Measurements from ENCODE around the gene ANKUB1. TPM values are rescaled to one million over a fixed set of nuclear protein-coding genes. Genes with fewer than 3 reads are reported as not detected.

ANKUB1 gene
- polyA plus RNA-seq, 1 donor from 2014 or later = not detected

DNA sequence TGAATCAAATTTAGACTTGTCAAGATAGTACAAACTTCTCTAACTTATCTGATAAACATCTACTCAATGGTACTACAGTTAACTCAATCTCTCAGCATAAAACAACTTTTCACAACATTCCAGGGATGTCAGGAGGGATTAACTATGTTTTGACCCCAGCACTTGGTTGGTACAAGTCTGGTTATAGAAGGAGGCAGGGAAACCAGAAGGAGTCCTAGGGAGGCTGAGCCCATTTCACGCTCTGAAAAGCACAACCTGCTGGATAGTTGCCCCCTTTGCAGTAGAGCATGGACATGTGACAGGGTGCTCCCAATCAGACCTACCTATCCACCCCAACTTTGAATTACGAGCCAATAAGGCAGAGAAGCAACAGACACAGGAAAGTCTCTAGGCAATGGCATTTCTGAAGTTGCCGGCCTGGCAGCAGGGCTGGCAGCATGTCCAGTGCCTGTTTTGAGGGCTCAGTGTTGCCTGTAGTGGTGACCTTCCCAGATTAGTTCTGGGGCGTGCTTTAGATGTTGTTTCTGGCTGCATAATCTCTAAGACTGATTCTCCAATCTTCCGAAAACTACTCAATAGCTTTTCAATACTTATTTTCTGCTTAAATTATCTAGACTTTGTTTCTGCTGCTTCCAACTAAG is 8.2 kb downstream of the ANKUB1 start:
- Histone ChIP-seq H2AFZ (ENCODE audit: low read depth, low read length) (no peak overlapping the region), H3K27me3 (ENCODE audit: insufficient read depth, low read depth, low read length) (no peaks in the 10 kb centered on the region), H3K36me3 (ENCODE audit: insufficient read depth, low read length) (no peaks in the 10 kb centered on the region), H3K27ac (ENCODE audit: low read length) (no peak overlapping the region), H3F3A (ENCODE audit: insufficient read depth, low read length, poor library complexity, severe bottlenecking) (no peaks in the 10 kb centered on the region), H3K9me2 (ENCODE audit: insufficient read depth, low read length) (no peaks in the 10 kb centered on the region), H4K20me1 (ENCODE audit: insufficient read depth) (no peaks in the 10 kb centered on the region), H3K4me3 (ENCODE audit: low read length) (no peak overlapping the region), H3K4me2 (ENCODE audit: low read length) (no peak overlapping the region), H3K9ac (ENCODE audit: low read length) (no peak overlapping the region), H3K79me2 (replicated peaks; ENCODE audit: insufficient read depth, low read length) (no peaks in the 10 kb centered on the region), H3K9me3 (ENCODE audit: low read length) (no peaks in the 10 kb centered on the region)
- TF ChIP-seq TAF1 (IDR thresholded peaks at IDR 0.05; ENCODE audit: low read depth) (no peak), RAD21 (conservative IDR thresholded peaks at IDR 0.05) (no peak), EZH2 (IDR thresholded peaks at IDR 0.05; ENCODE audit: borderline replicate concordance, insufficient read depth, low read length, poor library complexity, severe bottlenecking) (no peak), SMC3 (conservative IDR thresholded peaks at IDR 0.05; ENCODE audit: poor library complexity) (no peak), EP300 (conservative IDR thresholded peaks at IDR 0.05; ENCODE audit: poor library complexity, severe bottlenecking) (no peak), MXI1 (conservative IDR thresholded peaks at IDR 0.05; ENCODE audit: poor library complexity, severe bottlenecking) (no peak), POLR2AphosphoS5 (IDR thresholded peaks at IDR 0.05) (no peak)
- TF ChIP-seq, protein P1, sequence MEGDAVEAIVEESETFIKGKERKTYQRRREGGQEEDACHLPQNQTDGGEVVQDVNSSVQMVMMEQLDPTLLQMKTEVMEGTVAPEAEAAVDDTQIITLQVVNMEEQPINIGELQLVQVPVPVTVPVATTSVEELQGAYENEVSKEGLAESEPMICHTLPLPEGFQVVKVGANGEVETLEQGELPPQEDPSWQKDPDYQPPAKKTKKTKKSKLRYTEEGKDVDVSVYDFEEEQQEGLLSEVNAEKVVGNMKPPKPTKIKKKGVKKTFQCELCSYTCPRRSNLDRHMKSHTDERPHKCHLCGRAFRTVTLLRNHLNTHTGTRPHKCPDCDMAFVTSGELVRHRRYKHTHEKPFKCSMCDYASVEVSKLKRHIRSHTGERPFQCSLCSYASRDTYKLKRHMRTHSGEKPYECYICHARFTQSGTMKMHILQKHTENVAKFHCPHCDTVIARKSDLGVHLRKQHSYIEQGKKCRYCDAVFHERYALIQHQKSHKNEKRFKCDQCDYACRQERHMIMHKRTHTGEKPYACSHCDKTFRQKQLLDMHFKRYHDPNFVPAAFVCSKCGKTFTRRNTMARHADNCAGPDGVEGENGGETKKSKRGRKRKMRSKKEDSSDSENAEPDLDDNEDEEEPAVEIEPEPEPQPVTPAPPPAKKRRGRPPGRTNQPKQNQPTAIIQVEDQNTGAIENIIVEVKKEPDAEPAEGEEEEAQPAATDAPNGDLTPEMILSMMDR (IDR thresholded peaks at IDR 0.05; ENCODE audit: poor library complexity, severe bottlenecking) = no peak
- TF ChIP-seq, protein P2, sequence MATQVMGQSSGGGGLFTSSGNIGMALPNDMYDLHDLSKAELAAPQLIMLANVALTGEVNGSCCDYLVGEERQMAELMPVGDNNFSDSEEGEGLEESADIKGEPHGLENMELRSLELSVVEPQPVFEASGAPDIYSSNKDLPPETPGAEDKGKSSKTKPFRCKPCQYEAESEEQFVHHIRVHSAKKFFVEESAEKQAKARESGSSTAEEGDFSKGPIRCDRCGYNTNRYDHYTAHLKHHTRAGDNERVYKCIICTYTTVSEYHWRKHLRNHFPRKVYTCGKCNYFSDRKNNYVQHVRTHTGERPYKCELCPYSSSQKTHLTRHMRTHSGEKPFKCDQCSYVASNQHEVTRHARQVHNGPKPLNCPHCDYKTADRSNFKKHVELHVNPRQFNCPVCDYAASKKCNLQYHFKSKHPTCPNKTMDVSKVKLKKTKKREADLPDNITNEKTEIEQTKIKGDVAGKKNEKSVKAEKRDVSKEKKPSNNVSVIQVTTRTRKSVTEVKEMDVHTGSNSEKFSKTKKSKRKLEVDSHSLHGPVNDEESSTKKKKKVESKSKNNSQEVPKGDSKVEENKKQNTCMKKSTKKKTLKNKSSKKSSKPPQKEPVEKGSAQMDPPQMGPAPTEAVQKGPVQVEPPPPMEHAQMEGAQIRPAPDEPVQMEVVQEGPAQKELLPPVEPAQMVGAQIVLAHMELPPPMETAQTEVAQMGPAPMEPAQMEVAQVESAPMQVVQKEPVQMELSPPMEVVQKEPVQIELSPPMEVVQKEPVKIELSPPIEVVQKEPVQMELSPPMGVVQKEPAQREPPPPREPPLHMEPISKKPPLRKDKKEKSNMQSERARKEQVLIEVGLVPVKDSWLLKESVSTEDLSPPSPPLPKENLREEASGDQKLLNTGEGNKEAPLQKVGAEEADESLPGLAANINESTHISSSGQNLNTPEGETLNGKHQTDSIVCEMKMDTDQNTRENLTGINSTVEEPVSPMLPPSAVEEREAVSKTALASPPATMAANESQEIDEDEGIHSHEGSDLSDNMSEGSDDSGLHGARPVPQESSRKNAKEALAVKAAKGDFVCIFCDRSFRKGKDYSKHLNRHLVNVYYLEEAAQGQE (IDR thresholded peaks at IDR 0.05; ENCODE audit: borderline replicate concordance) = no peak

DNA sequence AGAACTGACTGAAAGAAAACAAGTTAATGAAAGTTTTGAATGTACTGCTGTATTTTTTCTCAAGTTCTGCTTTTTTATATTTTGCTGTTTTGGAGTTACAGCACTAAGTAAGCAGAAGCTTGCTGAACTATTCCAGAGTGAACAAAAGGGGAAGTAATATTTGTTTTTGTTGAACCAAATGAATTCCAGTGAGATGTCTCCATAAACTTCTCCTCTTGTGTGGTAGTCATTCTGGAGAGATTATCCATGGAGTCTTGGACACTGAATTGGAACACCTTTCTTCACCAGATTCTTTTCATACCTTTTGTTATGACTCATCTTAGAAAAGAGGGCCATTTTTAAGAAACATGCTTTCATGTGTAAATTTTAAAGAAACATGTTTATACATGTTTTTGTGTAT is 8.8 kb downstream of the ANKUB1 start:
- Histone ChIP-seq H2AFZ (ENCODE audit: low read depth, low read length) (no peak overlapping the region), H3K9me3 (ENCODE audit: low read length) (no peaks in the 10 kb centered on the region), H3F3A (ENCODE audit: insufficient read depth, low read length, poor library complexity, severe bottlenecking) (no peaks in the 10 kb centered on the region), H3K79me2 (replicated peaks; ENCODE audit: insufficient read depth, low read length) (no peaks in the 10 kb centered on the region), H4K20me1 (ENCODE audit: insufficient read depth) (no peaks in the 10 kb centered on the region), H3K27ac (ENCODE audit: low read length) (no peak overlapping the region), H3K9ac (ENCODE audit: low read length) (no peak overlapping the region), H3K4me2 (ENCODE audit: low read length) (no peak overlapping the region), H3K36me3 (ENCODE audit: insufficient read depth, low read length) (no peaks in the 10 kb centered on the region), H3K9me2 (ENCODE audit: insufficient read depth, low read length) (no peaks in the 10 kb centered on the region), H3K27me3 (ENCODE audit: insufficient read depth, low read depth, low read length) (no peaks in the 10 kb centered on the region), H3K4me3 (ENCODE audit: low read length) (no peak overlapping the region)
- TF ChIP-seq POLR2AphosphoS5 (IDR thresholded peaks at IDR 0.05) = no peak
- no peak for TF ChIP-seq EZH2 (IDR thresholded peaks at IDR 0.05; ENCODE audit: borderline replicate concordance, insufficient read depth, low read length, poor library complexity, severe bottlenecking)
- TF ChIP-seq EP300 (conservative IDR thresholded peaks at IDR 0.05; ENCODE audit: poor library complexity, severe bottlenecking) = no peak
- TF ChIP-seq, protein P2 (IDR thresholded peaks at IDR 0.05; ENCODE audit: borderline replicate concordance) = no peak
- TF ChIP-seq MXI1 (conservative IDR thresholded peaks at IDR 0.05; ENCODE audit: poor library complexity, severe bottlenecking) = no peak
- no peak for TF ChIP-seq RAD21 (conservative IDR thresholded peaks at IDR 0.05)
- TF ChIP-seq, protein P1 (IDR thresholded peaks at IDR 0.05; ENCODE audit: poor library complexity, severe bottlenecking) = no peak
- no peak for TF ChIP-seq TAF1 (IDR thresholded peaks at IDR 0.05; ENCODE audit: low read depth)
- TF ChIP-seq SMC3 (conservative IDR thresholded peaks at IDR 0.05; ENCODE audit: poor library complexity) = no peak
